ENCODE data around the gene TIAM2. TPM values are rescaled to one million over a fixed set of nuclear protein-coding genes. Genes with fewer than 3 reads are reported as not detected.
"Not testable (repeated sequence)": the region's sequence is repeated elsewhere in the genome, so short reads cannot be mapped to it uniquely, and the experiment has no call there.

TIAM2 gene
- polyA plus RNA-seq, 6 donors from 2014 or later: 0.34 to 2.8 (median 0.58) TPM; not detected in 1

DNA sequence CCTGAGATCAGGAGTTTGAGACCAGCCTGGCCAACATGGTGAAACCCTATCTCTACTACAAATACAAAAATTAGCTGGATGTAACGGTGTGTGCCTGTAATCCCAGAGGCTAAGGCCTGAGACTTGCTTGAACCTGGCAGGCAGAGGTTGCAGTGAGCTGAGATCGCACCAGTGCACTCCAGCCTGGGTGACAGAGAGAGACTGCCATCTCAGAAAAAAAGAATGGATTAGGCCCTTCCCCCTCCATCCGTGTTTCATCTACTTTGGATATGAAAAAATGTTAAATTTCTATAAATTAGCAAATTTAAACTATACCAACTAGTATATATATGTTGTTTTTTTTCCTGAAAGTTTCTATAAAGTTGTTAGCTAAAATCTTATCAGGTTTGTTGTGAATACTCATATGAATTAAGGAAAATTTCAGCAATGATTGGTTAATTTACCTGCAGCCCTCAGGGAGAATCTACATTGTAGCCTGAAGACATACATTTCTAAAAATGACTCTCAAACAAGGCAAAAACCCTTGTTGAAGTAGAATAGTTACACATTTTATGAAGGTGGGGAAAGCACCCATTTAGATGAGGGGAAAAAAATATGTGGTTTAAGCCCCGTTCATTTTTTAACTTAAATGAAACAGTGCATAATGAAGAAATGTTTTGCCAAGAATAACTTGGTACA, 120.9 kb downstream of the TIAM2 start:
- Mint-ChIP-seq H3K4me3 (no peak overlapping the region), H3K4me1 (peaks cover 0 to 3% (median 0%) of the 10 kb centered on the region in 3 donors), H3K36me3 (no peaks in the 10 kb centered on the region), H3K9me3 (no peaks in the 10 kb centered on the region), H3K27me3 (peaks cover 0 to 10% (median 0%) of the 10 kb centered on the region in 3 donors), H3K27ac (no peak overlapping the region)
- ATAC-seq (ENCODE audit: low read depth in 2 of 2) (no peak), DNase-seq (no peak)

- Mint-ChIP-seq H3K4me3 (no peak overlapping the region), H3K36me3 (no peaks in the 10 kb centered on the region), H3K9me3 (no peaks in the 10 kb centered on the region), H3K27me3 (peaks cover 0 to 10% (median 0%) of the 10 kb centered on the region in 3 donors), H3K27ac (no peak overlapping the region), H3K4me1 (peaks cover 0 to 3% (median 0%) of the 10 kb centered on the region in 3 donors)
- DNase-seq (no peak), ATAC-seq (ENCODE audit: low read depth in 2 of 2) (no peak)
Observed at GRCh38 chr6:155116571-155116910, 121.4 kb downstream of the TIAM2 start.

DNA sequence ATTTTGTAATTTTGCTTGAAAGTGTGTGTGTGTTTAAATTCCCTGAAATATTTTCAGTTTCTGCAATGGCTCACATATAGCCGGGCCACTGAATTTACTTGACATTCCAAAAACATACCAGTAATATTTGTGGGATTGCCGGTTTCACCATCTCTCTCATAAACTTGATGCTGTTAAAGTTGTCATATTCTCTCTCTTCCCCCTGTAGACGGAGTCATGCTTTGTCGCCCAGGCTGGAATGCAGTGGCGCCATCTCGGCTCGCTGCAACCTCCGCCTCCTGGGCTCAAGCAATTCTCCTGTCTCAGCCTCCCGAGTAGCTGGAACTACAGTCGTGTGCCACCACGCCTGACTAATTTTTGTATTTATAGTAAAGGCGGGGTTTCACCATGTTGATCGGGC, 122.1 kb downstream of the TIAM2 start:
- no peaks in the 10 kb centered on the region for H3K36me3 Mint-ChIP-seq
- H3K27me3 Mint-ChIP-seq: peaks cover 0 to 16% (median 0%) of the 10 kb centered on the region in 3 donors
- H3K9me3 Mint-ChIP-seq: no peaks in the 10 kb centered on the region
- DNase-seq (no peak), ATAC-seq (ENCODE audit: low read depth in 2 of 2) (no peak)
- no peak overlapping the region for H3K27ac Mint-ChIP-seq
- peaks cover 0 to 7% (median 0%) of the 10 kb centered on the region in 3 donors for H3K4me1 Mint-ChIP-seq
- H3K4me3 Mint-ChIP-seq: no peak overlapping the region

- peaks cover 0 to 12% (median 0%) of the 10 kb centered on the region in 3 donors for H3K27me3 Mint-ChIP-seq
- no peak for DNase-seq
- no peaks in the 10 kb centered on the region for H3K9me3 Mint-ChIP-seq
- H3K36me3 Mint-ChIP-seq: no peaks in the 10 kb centered on the region
- no peak overlapping the region for H3K4me3 Mint-ChIP-seq
- no peak overlapping the region for H3K27ac Mint-ChIP-seq
- ATAC-seq (ENCODE audit: low read depth in 2 of 2): no peak
- H3K4me1 Mint-ChIP-seq: peaks cover 0 to 7% (median 0%) of the 10 kb centered on the region in 3 donors
Observed at GRCh38 chr6:155117785-155118184, 122.7 kb downstream of the TIAM2 start.

DNA sequence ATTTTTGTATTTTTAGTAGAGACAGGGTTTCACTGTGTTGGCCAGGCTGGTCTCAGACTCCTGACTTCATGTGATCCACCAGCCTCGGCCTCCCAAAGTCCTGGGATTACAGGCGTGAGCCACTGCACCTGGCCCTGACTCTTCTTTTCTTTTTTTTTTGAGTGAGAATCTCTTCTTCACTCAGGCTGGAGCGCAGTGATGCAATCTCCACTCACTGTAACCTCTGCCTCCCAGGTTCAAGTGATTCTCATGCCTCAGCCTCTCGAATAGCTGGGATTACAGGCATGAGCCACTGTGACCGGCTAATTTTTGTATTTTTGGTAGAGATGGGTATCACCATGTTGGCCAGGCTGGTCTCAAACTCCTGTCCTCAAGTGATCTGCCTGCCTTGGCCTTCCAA, 124.1 kb downstream of the TIAM2 start:
- DNase-seq; H3K36me3 Mint-ChIP-seq; H3K4me1 Mint-ChIP-seq; H3K4me3 Mint-ChIP-seq; H3K27me3 Mint-ChIP-seq; H3K27ac Mint-ChIP-seq; H3K9me3 Mint-ChIP-seq; ATAC-seq (ENCODE audit: low read depth in 2 of 2): not testable (repeated sequence)

- H3K36me3 Mint-ChIP-seq: no peaks in the 10 kb centered on the region
- DNase-seq: no peak
- no peak overlapping the region for H3K27ac Mint-ChIP-seq
- H3K9me3 Mint-ChIP-seq: no peaks in the 10 kb centered on the region
- H3K4me1 Mint-ChIP-seq: peaks cover 0 to 7% (median 0%) of the 10 kb centered on the region in 3 donors
- ATAC-seq (ENCODE audit: low read depth in 2 of 2): no peak
- peaks cover 0 to 6% (median 0%) of the 10 kb centered on the region in 3 donors for H3K27me3 Mint-ChIP-seq
- H3K4me3 Mint-ChIP-seq: no peak overlapping the region
Observed at GRCh38 chr6:155120034-155120433, 124.9 kb downstream of the TIAM2 start.

DNA sequence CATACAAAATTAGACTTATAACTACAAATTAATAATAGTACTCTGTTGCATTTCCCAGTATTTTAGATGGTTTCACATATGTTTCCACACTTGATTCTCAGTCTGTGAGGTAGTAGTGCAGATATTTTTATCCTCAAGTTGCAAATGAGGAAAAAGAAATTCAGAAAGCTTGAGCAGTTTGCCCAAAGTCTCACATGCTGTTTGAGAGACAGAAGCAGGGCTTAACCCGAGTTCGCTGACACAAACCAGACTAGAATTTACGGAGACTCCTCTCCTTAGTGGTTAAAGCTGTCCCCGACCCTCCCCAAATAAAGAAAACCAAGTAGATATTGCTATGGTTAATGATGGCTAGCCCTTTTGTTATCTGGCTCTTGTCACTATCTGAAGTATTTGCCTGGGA, 126.2 kb downstream of the TIAM2 start:
- Mint-ChIP-seq H3K4me3 (no peak overlapping the region), H3K27ac (no peak overlapping the region), H3K9me3 (no peaks in the 10 kb centered on the region), H3K36me3 (no peaks in the 10 kb centered on the region), H3K27me3 (peaks cover 0 to 6% (median 0%) of the 10 kb centered on the region in 3 donors), H3K4me1 (peaks cover 0 to 7% (median 0%) of the 10 kb centered on the region in 3 donors)
- DNase-seq (no peak), ATAC-seq (ENCODE audit: low read depth in 2 of 2) (no peak)

GRCh38 chr6:155121699-155122098, 126.6 kb downstream of the TIAM2 start:
- H3K36me3 Mint-ChIP-seq: no peaks in the 10 kb centered on the region
- ATAC-seq (ENCODE audit: low read depth in 2 of 2) (no peak), DNase-seq (no peak)
- H3K4me3 Mint-ChIP-seq: no peak overlapping the region
- H3K27ac Mint-ChIP-seq: no peak overlapping the region
- no peaks in the 10 kb centered on the region for H3K9me3 Mint-ChIP-seq
- H3K27me3 Mint-ChIP-seq: peaks cover 0 to 6% (median 0%) of the 10 kb centered on the region in 3 donors
- peaks cover 0 to 7% (median 0%) of the 10 kb centered on the region in 3 donors for H3K4me1 Mint-ChIP-seq

DNA sequence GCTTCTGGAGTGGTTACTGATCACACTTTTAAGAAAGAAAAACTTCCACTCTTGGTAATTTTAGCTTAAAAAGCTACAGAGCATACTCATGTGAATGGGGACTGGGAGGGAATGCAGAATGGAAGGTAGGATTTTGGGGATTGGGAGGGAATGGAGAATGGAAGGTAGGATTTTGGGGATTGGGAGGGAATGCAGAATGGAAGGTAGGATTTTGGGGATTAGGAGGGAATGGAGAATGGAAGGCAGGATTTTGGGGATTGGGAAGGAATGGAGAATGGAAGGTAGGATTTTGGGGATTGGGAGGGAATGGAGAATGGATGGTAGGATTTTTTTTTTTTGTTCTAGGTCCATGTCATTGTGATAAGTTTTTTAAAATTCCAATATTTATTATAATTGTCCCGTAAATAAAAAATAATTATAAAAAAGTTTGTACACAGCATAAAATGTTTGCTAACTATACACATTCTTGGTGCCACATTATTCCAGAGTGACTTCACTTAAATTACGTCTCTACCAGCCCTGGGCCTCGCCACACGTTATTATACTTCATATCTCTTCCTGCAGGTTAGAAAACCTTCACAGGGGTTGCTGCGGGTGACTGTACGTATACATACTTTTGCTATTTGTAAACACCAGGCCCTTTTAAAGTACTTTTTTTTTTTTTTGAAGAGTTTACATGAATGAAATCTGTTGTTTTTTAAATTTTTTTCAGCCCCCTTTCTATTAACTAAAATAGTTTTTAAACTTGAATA, 127.3 kb downstream of the TIAM2 start:
- Mint-ChIP-seq H3K27ac (no peak overlapping the region), H3K36me3 (no peaks in the 10 kb centered on the region)

GRCh38 chr6:155123520-155123919, 128.4 kb downstream of the TIAM2 start:
- peaks cover 0 to 6% (median 0%) of the 10 kb centered on the region in 3 donors for H3K27me3 Mint-ChIP-seq
- DNase-seq (no peak), ATAC-seq (ENCODE audit: low read depth in 2 of 2) (no peak)
- no peaks in the 10 kb centered on the region for H3K36me3 Mint-ChIP-seq
- H3K4me1 Mint-ChIP-seq: peaks cover 0 to 4% (median 0%) of the 10 kb centered on the region in 3 donors
- H3K27ac Mint-ChIP-seq: peak overlapping the region in 1 of 6 donors; percentile 37
- H3K9me3 Mint-ChIP-seq: no peaks in the 10 kb centered on the region
- peak overlapping the region in 1 of 8 donors; percentile 24 for H3K4me3 Mint-ChIP-seq

More for the DNA sequence above, 127.3 kb downstream of the TIAM2 start:
- peaks cover 0 to 7% (median 0%) of the 10 kb centered on the region in 3 donors for H3K4me1 Mint-ChIP-seq
- no peak overlapping the region for H3K4me3 Mint-ChIP-seq
- no peaks in the 10 kb centered on the region for H3K9me3 Mint-ChIP-seq
- DNase-seq (no peak), ATAC-seq (ENCODE audit: low read depth in 2 of 2) (no peak)
- peaks cover 0 to 6% (median 0%) of the 10 kb centered on the region in 3 donors for H3K27me3 Mint-ChIP-seq

DNA sequence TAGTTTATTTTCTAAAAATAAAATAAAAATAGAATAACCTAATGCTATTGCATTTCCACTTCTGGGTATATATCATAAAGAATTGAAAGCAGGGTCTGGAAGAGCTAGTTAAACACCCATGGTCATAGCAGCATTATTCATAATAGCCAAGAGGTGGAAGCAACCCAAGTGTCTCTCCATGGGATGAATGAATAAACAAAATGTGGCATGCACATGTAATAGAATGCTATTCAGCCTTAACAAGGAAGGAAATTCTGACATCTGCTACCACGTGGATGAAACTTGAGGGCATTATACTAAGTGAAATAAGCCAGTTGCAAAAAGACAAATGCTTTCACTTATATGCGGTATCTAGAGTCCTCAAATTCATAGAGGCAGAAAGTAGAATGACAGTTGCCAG, 130.8 kb downstream of the TIAM2 start:
- H3K9me3 Mint-ChIP-seq: no peaks in the 10 kb centered on the region
- H3K4me3 Mint-ChIP-seq: no peak overlapping the region
- H3K27ac Mint-ChIP-seq: peak overlapping the region in 1 of 6 donors; percentile 52
- H3K4me1 Mint-ChIP-seq: peaks cover 0 to 4% (median 0%) of the 10 kb centered on the region in 3 donors
- H3K27me3 Mint-ChIP-seq: peaks cover 0 to 6% (median 0%) of the 10 kb centered on the region in 3 donors
- DNase-seq (no peak), ATAC-seq (ENCODE audit: low read depth in 2 of 2) (no peak)
- H3K36me3 Mint-ChIP-seq: no peaks in the 10 kb centered on the region

GRCh38 chr6:155126727-155127439, 131.8 kb downstream of the TIAM2 start:
- peaks cover 0 to under 1% (median 0%) of the 10 kb centered on the region in 3 donors for H3K4me1 Mint-ChIP-seq
- no peaks in the 10 kb centered on the region for H3K9me3 Mint-ChIP-seq
- no peak overlapping the region for H3K27ac Mint-ChIP-seq
- no peaks in the 10 kb centered on the region for H3K36me3 Mint-ChIP-seq
- no peak overlapping the region for H3K4me3 Mint-ChIP-seq
- DNase-seq (no peak), ATAC-seq (ENCODE audit: low read depth in 2 of 2) (no peak)
- H3K27me3 Mint-ChIP-seq: peaks cover 0 to 4% (median 0%) of the 10 kb centered on the region in 3 donors

- no peak for DNase-seq
- no peaks in the 10 kb centered on the region for H3K27me3 Mint-ChIP-seq
- no peaks in the 10 kb centered on the region for H3K36me3 Mint-ChIP-seq
- H3K4me3 Mint-ChIP-seq: no peak overlapping the region
- ATAC-seq (ENCODE audit: low read depth in 2 of 2): no peak
- H3K4me1 Mint-ChIP-seq: no peaks in the 10 kb centered on the region
- H3K27ac Mint-ChIP-seq: no peak overlapping the region
- H3K9me3 Mint-ChIP-seq: no peaks in the 10 kb centered on the region
Observed at GRCh38 chr6:155128977-155129376, 133.9 kb downstream of the TIAM2 start.
